HG03520 (cell line): ENCODE measurements around the gene CLCN5.
"Not testable (repeated sequence)": the region's sequence is repeated elsewhere in the genome, so short reads cannot be mapped to it uniquely, and the experiment has no call there.

Experiments used
- ATAC-seq: cut with Tn5 transposase; IDR thresholded peaks from one replicate; pipeline ENCODE4 v1.9.1; 2021; ENCODE audit warnings: mild to moderate bottlenecking, moderate library complexity; ENCODE audit not compliant: unreplicated experiment

Gene CLCN5

GRCh38 chrX:49995107-49995731 lies 72.8 kb downstream of the CLCN5 start:
- ATAC-seq, result no peak

GRCh38 chrX:49995795-49996455 lies 73.5 kb downstream of the CLCN5 start:
- ATAC-seq, result no peak

- ATAC-seq, result no peak
Observed at GRCh38 chrX:49996474-49996873, 74.1 kb downstream of the CLCN5 start.

GRCh38 chrX:49999087-49999486 lies 76.7 kb downstream of the CLCN5 start:
- ATAC-seq, result no peak

GRCh38 chrX:50000937-50001542 lies 78.6 kb downstream of the CLCN5 start:
- ATAC-seq, result no peak

GRCh38 chrX:50002067-50002714 lies 79.8 kb downstream of the CLCN5 start:
- ATAC-seq, result peak; percentile 62

- no peak for ATAC-seq
Observed at GRCh38 chrX:50003467-50003866, 81.1 kb downstream of the CLCN5 start.

GRCh38 chrX:50003927-50004326 lies 81.5 kb downstream of the CLCN5 start:
- ATAC-seq, result no peak

- not testable (repeated sequence) for ATAC-seq
Observed at GRCh38 chrX:50025591-50025990, 103.2 kb downstream of the CLCN5 start.

GRCh38 chrX:50035126-50035525 lies 112.7 kb downstream of the CLCN5 start:
- no peak for ATAC-seq

GRCh38 chrX:50036426-50036825 lies 114.0 kb downstream of the CLCN5 start:
- no peak for ATAC-seq

GRCh38 chrX:50045823-50046222 lies 123.4 kb downstream of the CLCN5 start:
- ATAC-seq, result no peak

- ATAC-seq, result no peak
Observed at GRCh38 chrX:50049228-50049627, 126.8 kb downstream of the CLCN5 start.

- no peak for ATAC-seq
Observed at GRCh38 chrX:50054147-50054546, 131.8 kb downstream of the CLCN5 start.

- ATAC-seq, result no peak
Observed at GRCh38 chrX:50066318-50066937, 144.0 kb downstream of the CLCN5 start.

- no peak for ATAC-seq
Observed at GRCh38 chrX:50067435-50068284, 145.3 kb downstream of the CLCN5 start.

GRCh38 chrX:50068285-50068563 lies 145.8 kb downstream of the CLCN5 start:
- no peak for ATAC-seq

GRCh38 chrX:50068893-50069292 lies 146.5 kb downstream of the CLCN5 start:
- ATAC-seq, result no peak

GRCh38 chrX:50071494-50071893 lies 149.1 kb downstream of the CLCN5 start:
- ATAC-seq, result no peak

GRCh38 chrX:50072110-50072509 lies 149.7 kb downstream of the CLCN5 start:
- no peak for ATAC-seq

GRCh38 chrX:50073601-50074000 lies 151.2 kb downstream of the CLCN5 start:
- no peak for ATAC-seq
